RWPE2 (cell line): ENCODE measurements around the gene NR5A2.

Source experiments
- ATAC-seq: fragments of 200-7000 bp; cut with Tn5 transposase; 3 replicates; pipeline ENCODE4 v1.9.1; 2021; ENCODE audit warnings: low read depth
- DNase-seq: peaks from one replicate; pipeline ENCODE4 v3.0.0-alpha.2; 2020; ENCODE audit warnings: low spot score
- H3K27ac ChIP-seq: fragments of 450-650 bp; 2 replicates; pipeline ENCODE4 v1.5.1; 2017; ENCODE audit warnings: mild to moderate bottlenecking; ENCODE audit not compliant: poor library complexity, severe bottlenecking
- H3K27me3 ChIP-seq: fragments of 250-450 bp; sonication (Bioruptor Pico); 2 replicates; pipeline ENCODE4 v1.5.1; 2021; ENCODE audit warnings: mild to moderate bottlenecking, moderate library complexity; ENCODE audit not compliant: insufficient read depth, poor library complexity, severe bottlenecking
- H3K36me3 ChIP-seq: fragments of 250-450 bp; sonication (Bioruptor Pico); 2 replicates; pipeline ENCODE4 v1.5.1; 2020; ENCODE audit warnings: low read depth, mild to moderate bottlenecking, moderate library complexity
- H3K4me1 ChIP-seq: fragments of 250-450 bp; sonication (Bioruptor Pico); 2 replicates; pipeline ENCODE4 v1.5.1; 2021; ENCODE audit warnings: mild to moderate bottlenecking, moderate library complexity; ENCODE audit not compliant: insufficient read depth, poor library complexity, severe bottlenecking
- H3K4me3 ChIP-seq: fragments of 250-450 bp; sonication (Bioruptor Pico); 2 replicates; pipeline ENCODE4 v1.5.1; 2021; ENCODE audit warnings: mild to moderate bottlenecking, moderate library complexity; ENCODE audit not compliant: severe bottlenecking
- H3K9me3 ChIP-seq: fragments of 250-450 bp; sonication (Bioruptor Pico); 2 replicates; pipeline ENCODE4 v1.5.1; 2021; ENCODE audit warnings: mild to moderate bottlenecking, moderate library complexity; ENCODE audit not compliant: severe bottlenecking
- CTCF ChIP-seq: fragments of 450-650 bp; IDR thresholded peaks from one replicate; pipeline ENCODE4 v1.5.1; 2017; ENCODE audit warnings: mild to moderate bottlenecking, moderate library complexity; ENCODE audit not compliant: poor library complexity, severe bottlenecking

NR5A2 gene

GRCh38 chr1:200116324-200116723, 88.8 kb downstream of the NR5A2 start:
- H3K27me3 ChIP-seq, result no peaks in the 10 kb centered on the region

GRCh38 chr1:200118779-200119505, 91.4 kb downstream of the NR5A2 start:
- H3K9me3 ChIP-seq, result no peaks in the 10 kb centered on the region
- no peaks in the 10 kb centered on the region for H3K27me3 ChIP-seq
- ATAC-seq, result no peak
- H3K27ac ChIP-seq, result no peak overlapping the region
- no peak for DNase-seq
- no peak overlapping the region for H3K4me3 ChIP-seq
- no peaks in the 10 kb centered on the region for H3K4me1 ChIP-seq
- no peaks in the 10 kb centered on the region for H3K36me3 ChIP-seq
- no peak for TF ChIP-seq CTCF

More at GRCh38 chr1:200116324-200116723, 88.8 kb downstream of the NR5A2 start:
- Histone ChIP-seq H3K27ac (no peak overlapping the region), H3K4me1 (no peaks in the 10 kb centered on the region), H3K4me3 (no peak overlapping the region), H3K36me3 (no peaks in the 10 kb centered on the region), H3K9me3 (no peaks in the 10 kb centered on the region)
- TF ChIP-seq CTCF, result no peak
- ATAC-seq, result no peak
- DNase-seq, result no peak

- DNase-seq, result no peak
- no peaks in the 10 kb centered on the region for H3K9me3 ChIP-seq
- H3K36me3 ChIP-seq, result no peaks in the 10 kb centered on the region
- no peak overlapping the region for H3K4me3 ChIP-seq
- ATAC-seq, result no peak
- H3K4me1 ChIP-seq, result no peaks in the 10 kb centered on the region
- TF ChIP-seq CTCF, result no peak
- no peak overlapping the region for H3K27ac ChIP-seq
- H3K27me3 ChIP-seq, result no peaks in the 10 kb centered on the region
These were observed 93.9 kb downstream of the NR5A2 start for GRCh38 chr1:200121421-200121820.

- DNase-seq (no peak), ATAC-seq (no peak)
- Histone ChIP-seq H3K9me3 (no peaks in the 10 kb centered on the region), H3K4me3 (no peak overlapping the region), H3K4me1 (no peaks in the 10 kb centered on the region), H3K36me3 (no peaks in the 10 kb centered on the region), H3K27ac (no peak overlapping the region), H3K27me3 (no peaks in the 10 kb centered on the region)
- TF ChIP-seq CTCF, result no peak
These were observed 96.8 kb downstream of the NR5A2 start for GRCh38 chr1:200124309-200124708.

GRCh38 chr1:200128081-200128480, 100.6 kb downstream of the NR5A2 start:
- no peaks in the 10 kb centered on the region for H3K9me3 ChIP-seq
- ATAC-seq (no peak), DNase-seq (no peak)
- H3K4me1 ChIP-seq, result no peaks in the 10 kb centered on the region
- H3K27ac ChIP-seq, result no peak overlapping the region
- no peak for TF ChIP-seq CTCF
- no peaks in the 10 kb centered on the region for H3K27me3 ChIP-seq
- no peak overlapping the region for H3K4me3 ChIP-seq
- H3K36me3 ChIP-seq, result no peaks in the 10 kb centered on the region
